HEK293T (cell line): ENCODE measurements around the gene SEZ6.

Experiments
- CTCF ChIA-PET: fragments of 350-600 bp; formaldehyde crosslinking; extraction: SDS; loops from one replicate; lab custom pipeline; 2021; ENCODE audit warnings: antibody characterized with exemption, inconsistent platforms; lab: Yijun Ruan, JAX
- POLR2A ChIA-PET: fragments of 350-600 bp; formaldehyde crosslinking; extraction: SDS; loops from one replicate; lab custom pipeline; 2020; ENCODE audit warnings: antibody characterized with exemption, inconsistent platforms; lab: Yijun Ruan, JAX
- DNase-seq: peaks from one replicate; pipeline ENCODE4 v3.0.0; 2012; ENCODE audit warnings: mixed read lengths; ENCODE audit errors: extremely low spot score
- ARNT ChIP-seq: fragments of 450-650 bp; IDR thresholded peaks from 2 replicates; pipeline ENCODE4 v1.6.1; 2017; ENCODE audit warnings: mild to moderate bottlenecking
- BHLHE40 ChIP-seq: fragments of 450-650 bp; IDR thresholded peaks from 2 replicates; pipeline ENCODE4 v1.6.1; 2016; ENCODE audit warnings: mild to moderate bottlenecking, moderate library complexity, borderline replicate concordance
- CTBP1 ChIP-seq: fragments of 450-650 bp; IDR thresholded peaks from 2 replicates; pipeline ENCODE4 v1.6.1; 2016; ENCODE audit warnings: borderline replicate concordance
- ELF4 ChIP-seq: fragments of 450-650 bp; IDR thresholded peaks from 2 replicates; pipeline ENCODE4 v1.6.1; 2017; ENCODE audit warnings: antibody characterized with exemption
- FOXA1 ChIP-seq: fragments of 450-650 bp; IDR thresholded peaks from 2 replicates; pipeline ENCODE4 v1.6.1; 2016; ENCODE audit warnings: mild to moderate bottlenecking
- FOXK2 ChIP-seq: fragments of 450-650 bp; IDR thresholded peaks from 2 replicates; pipeline ENCODE4 v1.6.1; 2016; ENCODE audit warnings: mild to moderate bottlenecking
- FOXM1 ChIP-seq: fragments of 450-650 bp; IDR thresholded peaks from 2 replicates; pipeline ENCODE4 v1.6.1; 2017; ENCODE audit warnings: mild to moderate bottlenecking, borderline replicate concordance
- HDGF ChIP-seq: fragments of 450-650 bp; IDR thresholded peaks from 2 replicates; pipeline ENCODE4 v1.6.1; 2017; ENCODE audit warnings: antibody characterized with exemption, borderline replicate concordance
- L3MBTL2 ChIP-seq: fragments of 450-650 bp; conservative IDR thresholded peaks from 2 replicates; pipeline ENCODE4 v1.6.1; 2016; ENCODE audit warnings: mild to moderate bottlenecking
- LEF1 ChIP-seq: fragments of 450-650 bp; IDR thresholded peaks from 2 replicates; pipeline ENCODE4 v1.6.1; 2017; ENCODE audit warnings: mild to moderate bottlenecking, borderline replicate concordance
- NFRKB ChIP-seq: fragments of 450-650 bp; IDR thresholded peaks from 2 replicates; pipeline ENCODE4 v1.6.1; 2016; ENCODE audit warnings: mild to moderate bottlenecking, moderate library complexity
- PKNOX1 ChIP-seq: fragments of 450-650 bp; IDR thresholded peaks from 2 replicates; pipeline ENCODE4 v1.6.1; 2016
- SP1 ChIP-seq: fragments of 450-650 bp; IDR thresholded peaks from 2 replicates; pipeline ENCODE4 v1.6.1; 2017
- SUZ12 ChIP-seq: fragments of 450-650 bp; IDR thresholded peaks from 2 replicates; pipeline ENCODE4 v1.6.1; 2016; ENCODE audit warnings: mild to moderate bottlenecking
- TARDBP ChIP-seq: fragments of 450-650 bp; IDR thresholded peaks from 2 replicates; pipeline ENCODE4 v1.6.1; 2016
- ZNF384 ChIP-seq: fragments of 450-650 bp; IDR thresholded peaks from 2 replicates; pipeline ENCODE4 v1.6.1; 2016

The SEZ6 gene

GRCh38 chr17:28941251-28941650 lies 64.6 kb downstream of the SEZ6 start:
- TF ChIP-seq PKNOX1 (no peak), CTBP1 (no peak), ARNT (no peak), NFRKB (no peak), LEF1 (no peak)
- ChIA-PET CTCF (no interaction called here), POLR2A (no interaction called here)
- DNase-seq: no peak

DNA sequence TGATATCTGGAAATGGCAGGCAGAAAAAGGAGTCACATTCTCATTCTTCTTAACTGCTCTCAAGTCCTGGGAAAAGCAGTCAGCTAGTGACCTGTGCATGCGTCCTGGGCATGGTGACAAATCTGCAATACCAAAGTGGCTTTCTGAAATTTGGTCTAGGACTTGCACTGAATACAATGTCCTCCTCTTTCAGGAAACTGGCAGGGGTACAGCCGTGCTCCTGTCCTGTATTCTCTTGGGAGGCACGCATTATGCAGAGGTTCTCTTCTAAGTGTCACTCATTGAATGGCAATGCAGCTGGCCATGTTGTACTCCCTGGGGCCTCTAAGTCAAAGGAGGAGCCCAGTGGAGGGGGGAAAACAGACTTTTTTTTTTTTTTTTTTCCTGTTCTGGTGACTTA lies 65.2 kb downstream of the SEZ6 start:
- CTCF ChIA-PET: no interaction called here
- no peak for DNase-seq
- TF ChIP-seq NFRKB (no peak), L3MBTL2 (no peak), SP1 (no peak), ELF4 (no peak), TARDBP (no peak), SUZ12 (no peak), ZNF384 (no peak), CTBP1 (no peak), FOXA1 (no peak), ARNT (no peak), HDGF (no peak)
- POLR2A ChIA-PET: interaction anchor here (0.6 kb wide), 1 partner anchor 11 kb away, joined by 3 read pairs; no protein-coding TSS in a partner anchor

DNA sequence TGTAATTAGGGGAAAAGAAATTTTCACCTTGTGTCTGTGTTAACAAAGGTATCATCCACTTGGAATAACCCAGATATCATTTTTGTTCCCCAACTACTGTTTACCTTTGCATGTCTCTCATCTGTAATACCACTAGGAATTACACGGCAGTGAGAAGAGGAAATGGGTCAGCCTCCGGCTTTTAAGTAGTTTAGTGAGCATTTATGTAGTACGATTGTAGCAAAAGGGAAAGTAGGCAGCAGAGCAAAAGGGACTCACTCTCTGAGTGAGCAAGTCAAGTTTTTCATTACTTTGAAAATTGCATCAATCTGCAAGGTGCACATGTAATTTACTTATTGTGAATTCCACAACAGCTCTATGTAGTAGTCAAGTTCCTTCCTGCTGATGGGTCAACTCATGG lies 65.7 kb downstream of the SEZ6 start:
- POLR2A ChIA-PET: interaction anchor here (0.6 kb wide), 1 partner anchor 10 kb away, joined by 3 read pairs; no protein-coding TSS in a partner anchor
- no peak for DNase-seq
- TF ChIP-seq FOXA1 (no peak), TARDBP (no peak), ARNT (no peak), CTBP1 (no peak), ELF4 (no peak), L3MBTL2 (no peak), SP1 (no peak), LEF1 (no peak), SUZ12 (no peak), FOXK2 (no peak), FOXM1 (no peak), BHLHE40 (no peak), NFRKB (no peak), HDGF (no peak), ZNF384 (no peak), PKNOX1 (no peak)
- CTCF ChIA-PET: interaction anchor here (0.8 kb wide), 1 partner anchor 11 kb away, joined by 3 read pairs; no protein-coding TSS in a partner anchor

DNA sequence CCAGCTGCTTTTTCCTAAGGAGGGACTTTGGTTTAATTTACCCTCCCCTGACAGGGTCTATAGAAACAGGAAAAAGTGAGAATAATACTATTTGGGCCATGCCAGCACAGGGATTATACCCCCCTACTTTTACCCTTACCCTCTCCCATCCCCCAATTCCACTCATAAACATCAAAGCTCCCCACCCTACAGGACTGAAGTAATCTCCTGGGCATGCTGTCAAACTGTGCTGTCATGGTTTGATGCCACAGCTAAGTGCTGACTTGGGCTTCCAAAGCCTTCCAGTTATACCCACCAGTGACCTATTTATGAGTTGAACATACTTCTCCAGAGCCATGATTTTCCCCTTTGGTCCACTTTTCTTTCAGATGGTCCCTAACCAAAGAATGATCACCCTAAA lies 67.3 kb downstream of the SEZ6 start:
- DNase-seq: no peak
- TF ChIP-seq FOXA1 (no peak), HDGF (no peak), L3MBTL2 (no peak), ARNT (no peak), CTBP1 (no peak), TARDBP (no peak), PKNOX1 (no peak), NFRKB (no peak), ZNF384 (no peak), SP1 (no peak)
- ChIA-PET CTCF (interaction anchor here (0.8 to 2.1 kb wide), 4 partner anchors 11 to 177 kb away, joined by 3 to 6 read pairs (median 4); no protein-coding TSS in a partner anchor), POLR2A (interaction anchor here (2.5 to 4.4 kb wide), 2 partner anchors 11 to 13 kb away, joined by 13 to 19 read pairs; partner anchors contain the start of gene PHF12)

GRCh38 chr17:28937044-28937729 lies 68.6 kb downstream of the SEZ6 start:
- ChIA-PET POLR2A (interaction anchor here (0.6 to 4.4 kb wide), 4 partner anchors 12 to 195 kb away, joined by 3 to 19 read pairs (median 8); partner anchors contain the start of gene PHF12), CTCF (interaction anchor here (0.7 to 2.1 kb wide), 3 partner anchors 8 to 35 kb away, joined by 3 to 6 read pairs (median 5); no protein-coding TSS in a partner anchor)
- TF ChIP-seq L3MBTL2: no peak
- no peak for TF ChIP-seq FOXK2
- no peak for TF ChIP-seq LEF1
- TF ChIP-seq FOXM1: no peak
- TF ChIP-seq ZNF384: no peak
- TF ChIP-seq HDGF: no peak
- TF ChIP-seq FOXA1: no peak
- TF ChIP-seq PKNOX1: no peak
- no peak for TF ChIP-seq ARNT
- TF ChIP-seq CTBP1: no peak
- no peak for TF ChIP-seq SUZ12
- no peak for TF ChIP-seq TARDBP
- no peak for TF ChIP-seq NFRKB
- DNase-seq: no peak
